Common myeloid progenitor, CD34-positive (primary cell): Measurements from ENCODE around the gene TMEM191C.
"Not testable (repeated sequence)": the region's sequence is repeated elsewhere in the genome, so short reads cannot be mapped to it uniquely, and the experiment has no call there.

ENCODE experiments used
- CTCF ChIA-PET: fragments of 350-600 bp; sonication (Branson Sonifier 250); formaldehyde crosslinking; loops from one replicate; lab custom pipeline; 2021; ENCODE audit warnings: antibody characterized with exemption; lab: Charles Lee
- POLR2A ChIA-PET: fragments of 350-600 bp; sonication (Branson Sonifier 250); formaldehyde crosslinking; loops from one replicate; lab custom pipeline; 2021; ENCODE audit warnings: antibody characterized with exemption; lab: Charles Lee
- DNase-seq, 3 donors: peaks; one replicate each; pipeline versions ENCODE4 v3.0.0 to v3.0.0-alpha.2; 2013
- H3K27ac ChIP-seq, 2 experiments: 1 replicate in 1 of 2; 2 replicates in 1 of 2; pipeline ENCODE4 v1.7.0; 2013; ENCODE audit warnings: inconsistent platforms in 2 of 2, low read length in 2 of 2, mild to moderate bottlenecking in 2 of 2, low read depth in 1 of 2, moderate library complexity in 1 of 2; ENCODE audit not compliant: severe bottlenecking in 2 of 2, insufficient read depth in 1 of 2, poor library complexity in 1 of 2
- H3K27me3 ChIP-seq, 5 experiments: replicated peaks in 2 of 5; 1 replicate in 3 of 5; 2 replicates in 2 of 5; pipeline versions ENCODE4 v1.6.1 to v1.7.0; 2013; ENCODE audit warnings: low read length in 4 of 5, mild to moderate bottlenecking in 2 of 5, moderate library complexity in 2 of 5, inconsistent platforms in 1 of 5; ENCODE audit not compliant: insufficient read depth in 5 of 5, control insufficient read depth in 4 of 5
- H3K36me3 ChIP-seq, 4 experiments: 1 replicate in 2 of 4; 2 replicates in 2 of 4; pipeline versions ENCODE4 v1.6.1 to v1.7.0; 2013; ENCODE audit warnings: low read length in 3 of 4, control low read depth in 1 of 4, mild to moderate bottlenecking in 1 of 4; ENCODE audit not compliant: control insufficient read depth in 4 of 4, insufficient read depth in 4 of 4
- H3K4me1 ChIP-seq, 4 experiments: 1 replicate in 3 of 4; 2 replicates in 1 of 4; pipeline versions ENCODE4 v1.6.1 to v1.7.1; 2013; ENCODE audit warnings: low read length in 3 of 4, mild to moderate bottlenecking in 3 of 4, control low read depth in 1 of 4, inconsistent platforms in 1 of 4, moderate library complexity in 1 of 4; ENCODE audit not compliant: control insufficient read depth in 4 of 4, insufficient read depth in 4 of 4; ENCODE audit errors: control extremely low read depth in 1 of 4
- H3K4me3 ChIP-seq, 7 experiments: 1 replicate in 4 of 7; 2 replicates in 3 of 7; pipeline versions ENCODE4 v1.5.1 to v1.7.0; 2013; ENCODE audit warnings: mild to moderate bottlenecking in 7 of 7, low read length in 6 of 7, moderate library complexity in 6 of 7, inconsistent platforms in 2 of 7, low read depth in 2 of 7, control low read depth in 1 of 7; ENCODE audit not compliant: insufficient read depth in 4 of 7, control insufficient read depth in 1 of 7; ENCODE audit errors: extremely low read depth in 1 of 7
- H3K9me3 ChIP-seq, 5 experiments: 1 replicate in 4 of 5; 2 replicates in 1 of 5; pipeline versions ENCODE4 v1.6.1 to v1.7.1; 2013; ENCODE audit warnings: low read length in 4 of 5, mild to moderate bottlenecking in 2 of 5, inconsistent platforms in 1 of 5, low read depth in 1 of 5, moderate library complexity in 1 of 5; ENCODE audit not compliant: control insufficient read depth in 4 of 5, insufficient read depth in 2 of 5; ENCODE audit errors: control extremely low read depth in 1 of 5
- WGBS: methylation state at CpG from one replicate; pipeline ENCODE4 v1.1.5; 2013; ENCODE audit not compliant: insufficient coverage; 5-methylcytosine and 5-hydroxymethylcytosine counted together

TMEM191C gene

GRCh38 chr22:21452666-21453065 lies 14.5 kb upstream of the TMEM191C start:
- H3K27ac ChIP-seq, DNase-seq, CTCF ChIA-PET, H3K4me3 ChIP-seq, H3K9me3 ChIP-seq, H3K4me1 ChIP-seq, H3K27me3 ChIP-seq: not testable (repeated sequence)
- WGBS = 100% methylated on average over 3 of the region's 4 CpGs
- POLR2A ChIA-PET = interaction anchor here (0.7 kb wide), 1 partner anchor 189 kb away, joined by 3 read pairs; the partner anchor contains the start of gene SDF2L1
- peaks cover 0 to 12% (median 7%) of the 10 kb centered on the region in 4 experiments for H3K36me3 ChIP-seq

GRCh38 chr22:21454998-21455333 lies 12.2 kb upstream of the TMEM191C start:
- H3K27ac ChIP-seq, H3K4me3 ChIP-seq, DNase-seq, H3K27me3 ChIP-seq, CTCF ChIA-PET, H3K9me3 ChIP-seq, POLR2A ChIA-PET, H3K4me1 ChIP-seq, H3K36me3 ChIP-seq: not testable (repeated sequence)
- 99% methylated on average over 8 of the region's 9 CpGs for WGBS

- H3K9me3 ChIP-seq = no peaks in the 10 kb centered on the region
- no peak overlapping the region for H3K4me3 ChIP-seq
- 96% methylated on average over 19 of the region's 19 CpGs for WGBS
- H3K27ac ChIP-seq = no peak overlapping the region
- CTCF ChIA-PET = interaction anchor here (1.9 kb wide), 1 partner anchor 7 kb away, joined by 5 read pairs; no protein-coding TSS in a partner anchor
- POLR2A ChIA-PET = no interaction called here
- no peak for DNase-seq
- H3K27me3 ChIP-seq = no peaks in the 10 kb centered on the region
- no peaks in the 10 kb centered on the region for H3K36me3 ChIP-seq
- H3K4me1 ChIP-seq = no peaks in the 10 kb centered on the region
Observed at GRCh38 chr22:21455334-21456089, 11.7 kb upstream of the TMEM191C start.

GRCh38 chr22:21457023-21457787 lies 10.0 kb upstream of the TMEM191C start:
- WGBS = 98% methylated on average over 16 of the region's 19 CpGs
- CTCF ChIA-PET = interaction anchor here (1.9 kb wide), 1 partner anchor 9 kb away, joined by 5 read pairs; no protein-coding TSS in a partner anchor
- Histone ChIP-seq H3K27me3 (no peaks in the 10 kb centered on the region), H3K4me3 (no peak overlapping the region), H3K36me3 (no peaks in the 10 kb centered on the region), H3K4me1 (no peaks in the 10 kb centered on the region), H3K27ac (no peak overlapping the region), H3K9me3 (no peaks in the 10 kb centered on the region)
- POLR2A ChIA-PET = no interaction called here
- no peak for DNase-seq

- H3K4me1 ChIP-seq, H3K9me3 ChIP-seq, POLR2A ChIA-PET, H3K27me3 ChIP-seq, H3K27ac ChIP-seq, CTCF ChIA-PET, H3K36me3 ChIP-seq, DNase-seq, H3K4me3 ChIP-seq: not testable (repeated sequence)
- WGBS = no CpG with 5 or more reads among the region's 4 CpGs
Observed at GRCh38 chr22:21462672-21463071, 4.5 kb upstream of the TMEM191C start.

- CTCF ChIA-PET, H3K27me3 ChIP-seq, H3K9me3 ChIP-seq, H3K27ac ChIP-seq, H3K36me3 ChIP-seq, H3K4me1 ChIP-seq, POLR2A ChIA-PET: not testable (repeated sequence)
- H3K4me3 ChIP-seq = peak overlapping the region in 4 of 7 experiments; percentile 19 to 59 (median 35)
- DNase-seq = peak; percentile 91 to 97 (median 93)
- 0% methylated on average over 4 of the region's 60 CpGs for WGBS
Observed at GRCh38 chr22:21468194-21469096, 1.3 kb downstream of the TMEM191C start.
